Measurements from ENCODE around the gene RUNDC1. TPM values are rescaled to one million over a fixed set of nuclear protein-coding genes. Genes with fewer than 3 reads are reported as not detected.

RUNDC1 gene
- total and polyA plus RNA-seq, 2 of the 8 experiments (the other 6 are each of a cell fraction or from before 2014, with no cell fraction given), result 7.9 to 11.9 TPM

GRCh38 chr17:43025766-43026537, 45.6 kb downstream of the RUNDC1 start (continued):
- TF ChIP-seq CHD2 (IDR thresholded peaks at IDR 0.05; ENCODE audit: low read length) (no peak), TEAD4 (IDR thresholded peaks at IDR 0.05; ENCODE audit: low read depth, low read length) (no peak)
